ENCODE data around the gene MYL7.

MYL7 gene

GRCh38 chr7:44149571-44150465 is 8.7 kb upstream of the MYL7 start:
- DNase-seq: peak; percentile 43

- DNase-seq: no peak
Observed at GRCh38 chr7:44148961-44149536, 7.9 kb upstream of the MYL7 start.

- no peak for DNase-seq
Observed at GRCh38 chr7:44148166-44148565, 7.0 kb upstream of the MYL7 start.

- DNase-seq: peak; percentile 47
Observed at GRCh38 chr7:44147026-44147991, 6.2 kb upstream of the MYL7 start.

- peak; percentile 76 for DNase-seq
Observed at GRCh38 chr7:44145969-44146911, 5.1 kb upstream of the MYL7 start.

- peak; percentile 77 for DNase-seq
Observed at GRCh38 chr7:44145479-44145968, 4.4 kb upstream of the MYL7 start.

GRCh38 chr7:44144968-44145478 is 3.9 kb upstream of the MYL7 start:
- DNase-seq: no peak

- DNase-seq: no peak
Observed at GRCh38 chr7:44144426-44144967, 3.4 kb upstream of the MYL7 start.

- DNase-seq: no peak
Observed at GRCh38 chr7:44143646-44144250, 2.6 kb upstream of the MYL7 start.

- DNase-seq: no peak
Observed at GRCh38 chr7:44142028-44142427, 896 bp upstream of the MYL7 start.

GRCh38 chr7:44140341-44140740 is 791 bp downstream of the MYL7 start:
- DNase-seq: no peak

GRCh38 chr7:44139311-44140010 is 1.7 kb downstream of the MYL7 start:
- DNase-seq: no peak

GRCh38 chr7:44138698-44139097 is 2.4 kb downstream of the MYL7 start:
- no peak for DNase-seq

GRCh38 chr7:44136731-44137130 is 4.4 kb downstream of the MYL7 start:
- DNase-seq: no peak

GRCh38 chr7:44134943-44135628 is 6.0 kb downstream of the MYL7 start:
- no peak for DNase-seq

GRCh38 chr7:44133295-44133694 is 7.8 kb downstream of the MYL7 start:
- no peak for DNase-seq

- no peak for DNase-seq
Observed at GRCh38 chr7:44132039-44132438, 9.1 kb downstream of the MYL7 start.

GRCh38 chr7:44131173-44132029 is 9.7 kb downstream of the MYL7 start:
- DNase-seq: no peak

All from activated CD8-positive, alpha-beta memory T cell treated with anti-CD3 and anti-CD28 coated beads, Interleukin-2, amount 50 U/mL, for 48 hours (primary cell).